ENCODE measurements around the gene SMOC2. TPM values are rescaled to one million over a fixed set of nuclear protein-coding genes. Genes with fewer than 3 reads are reported as not detected.

The SMOC2 gene
- total RNA-seq, 3 donors from 2014 or later, result 11.4 to 40.4 (median 18.8) TPM

GRCh38 chr6:168559574-168560098, 118.7 kb downstream of the SMOC2 start:
- DNase-seq, result no peak
- H3K4me3 ChIP-seq, result no peak overlapping the region
- no peak for TF ChIP-seq CTCF (IDR thresholded peaks at IDR 0.05)
- H3K4me1 ChIP-seq (ENCODE audit: low read depth), result no peaks in the 10 kb centered on the region
- no peaks in the 10 kb centered on the region for H3K9me3 ChIP-seq
- intact Hi-C loops (cut with DNase I, micrococcal nuclease), result no loop called here
- ATAC-seq, result no peak
- H3K36me3 ChIP-seq (ENCODE audit: low read depth), result no peaks in the 10 kb centered on the region

- ATAC-seq (no peak), DNase-seq (no peak)
- Histone ChIP-seq H3K4me3 (no peak overlapping the region), H3K9me3 (no peaks in the 10 kb centered on the region), H3K4me1 (ENCODE audit: low read depth) (no peaks in the 10 kb centered on the region), H3K36me3 (ENCODE audit: low read depth) (no peaks in the 10 kb centered on the region)
- no peak for TF ChIP-seq CTCF (IDR thresholded peaks at IDR 0.05)
- intact Hi-C loops (cut with DNase I, micrococcal nuclease), result no loop called here
Measured at GRCh38 chr6:168560126-168560525, 119.1 kb downstream of the SMOC2 start.

- Histone ChIP-seq H3K9me3 (no peaks in the 10 kb centered on the region), H3K4me1 (ENCODE audit: low read depth) (no peaks in the 10 kb centered on the region), H3K36me3 (ENCODE audit: low read depth) (no peaks in the 10 kb centered on the region), H3K4me3 (no peak overlapping the region)
- no peak for ATAC-seq
- intact Hi-C loops (cut with DNase I, micrococcal nuclease), result no loop called here
- TF ChIP-seq CTCF (IDR thresholded peaks at IDR 0.05), result no peak
- no peak for DNase-seq
Measured at GRCh38 chr6:168562576-168563151, 121.7 kb downstream of the SMOC2 start.

- intact Hi-C loops (cut with DNase I, micrococcal nuclease), result no loop called here
- Histone ChIP-seq H3K4me1 (ENCODE audit: low read depth) (no peaks in the 10 kb centered on the region), H3K36me3 (ENCODE audit: low read depth) (no peaks in the 10 kb centered on the region), H3K9me3 (no peaks in the 10 kb centered on the region), H3K4me3 (no peak overlapping the region)
- ATAC-seq (no peak), DNase-seq (no peak)
- no peak for TF ChIP-seq CTCF (IDR thresholded peaks at IDR 0.05)
Measured at GRCh38 chr6:168563656-168564055, 122.7 kb downstream of the SMOC2 start.

- Histone ChIP-seq H3K4me1 (ENCODE audit: low read depth) (no peaks in the 10 kb centered on the region), H3K36me3 (ENCODE audit: low read depth) (no peaks in the 10 kb centered on the region), H3K4me3 (no peak overlapping the region), H3K9me3 (no peaks in the 10 kb centered on the region)
- DNase-seq, result no peak
- TF ChIP-seq CTCF (IDR thresholded peaks at IDR 0.05), result no peak
- intact Hi-C loops (cut with DNase I, micrococcal nuclease), result no loop called here
- ATAC-seq, result no peak
Measured at GRCh38 chr6:168565112-168565511, 124.1 kb downstream of the SMOC2 start.

- no peak for TF ChIP-seq CTCF (IDR thresholded peaks at IDR 0.05)
- intact Hi-C loops (cut with DNase I, micrococcal nuclease), result no loop called here
- H3K4me3 ChIP-seq, result no peak overlapping the region
- H3K36me3 ChIP-seq (ENCODE audit: low read depth), result no peaks in the 10 kb centered on the region
- ATAC-seq (no peak), DNase-seq (no peak)
- peaks cover 3% of the 10 kb centered on the region for H3K4me1 ChIP-seq (ENCODE audit: low read depth)
- no peaks in the 10 kb centered on the region for H3K9me3 ChIP-seq
Measured at GRCh38 chr6:168570211-168570610, 129.2 kb downstream of the SMOC2 start.

Data from mucosa of descending colon (tissue), 3 donors.